H1 (cell line): ENCODE measurements around the gene CLEC18C. TPM values are rescaled to one million over a fixed set of nuclear protein-coding genes. Genes with fewer than 3 reads are reported as not detected.
"Not testable (repeated sequence)": the region's sequence is repeated elsewhere in the genome, so short reads cannot be mapped to it uniquely, and the experiment has no call there.

Experiments
- CTCF ChIA-PET: fragments of 300-600 bp; sonication (Branson Sonifier 250); formaldehyde crosslinking; loops from one replicate; lab custom pipeline; 2021; ENCODE audit not compliant: partially characterized antibody; lab: Charles Lee
- POLR2A ChIA-PET: fragments of 300-600 bp; sonication (Branson Sonifier 250); formaldehyde crosslinking; loops from one replicate; lab custom pipeline; 2021; ENCODE audit warnings: inconsistent platforms; ENCODE audit not compliant: partially characterized antibody; lab: Charles Lee
- DNase-seq, 2 experiments: peaks; one replicate each; pipeline versions ENCODE4 v3.0.0 to v3.0.0-alpha.2; 2010 to 2022; ENCODE audit warnings: low spot score in 2 of 2, low read depth in 1 of 2, mixed read lengths in 1 of 2
- FAIRE-seq: peaks from 2 replicates; lab custom pipeline; 2011; peaks lifted over from hg19 to GRCh38; lab: Jason Lieb, UNC
- H2AFZ ChIP-seq: 2 replicates; pipeline ENCODE4 v1.8.1; 2012; ENCODE audit warnings: low read length, inconsistent platforms
- H2AK5ac ChIP-seq: 2 replicates; pipeline ENCODE4 v1.6.1; 2013; ENCODE audit warnings: low read depth, low read length
- H2BK120ac ChIP-seq: replicated peaks from 2 replicates; pipeline ENCODE3; 2013; ENCODE audit warnings: low read depth, low read length, inconsistent platforms
- H2BK12ac ChIP-seq: 2 replicates; pipeline ENCODE4 v1.6.1; 2013; ENCODE audit warnings: low read depth, low read length
- H2BK15ac ChIP-seq: 2 replicates; pipeline ENCODE4 v1.6.1; 2013; ENCODE audit warnings: low read length
- H2BK20ac ChIP-seq: 2 replicates; pipeline ENCODE4 v1.6.1; 2013; ENCODE audit warnings: low read length
- H2BK5ac ChIP-seq: 2 replicates; pipeline ENCODE4 v1.6.1; 2013; ENCODE audit warnings: low read depth, low read length
- H3K14ac ChIP-seq: 2 replicates; pipeline ENCODE4 v1.6.1; 2013; ENCODE audit warnings: inconsistent platforms; ENCODE audit not compliant: insufficient read length
- H3K18ac ChIP-seq: 2 replicates; pipeline ENCODE4 v1.6.1; 2013; ENCODE audit warnings: low read length; ENCODE audit errors: extremely low read depth
- H3K23ac ChIP-seq: 2 replicates; pipeline ENCODE4 v1.6.1; 2013; ENCODE audit warnings: inconsistent platforms; ENCODE audit not compliant: insufficient read length
- H3K23me2 ChIP-seq: 2 replicates; pipeline ENCODE4 v1.6.1; 2013; ENCODE audit warnings: low read depth, low read length
- H3K27ac ChIP-seq: 2 replicates; pipeline ENCODE4 v1.6.1; 2011; ENCODE audit warnings: low read depth, low read length, inconsistent platforms
- H3K27me3 ChIP-seq, 4 experiments: replicated peaks in 1 of 4; 1 replicate in 1 of 4; 2 replicates in 3 of 4; pipeline versions ENCODE4 v1.6.1 to v1.8.1; 2011 to 2013; ENCODE audit warnings: low read length in 3 of 4, mild to moderate bottlenecking in 3 of 4, inconsistent platforms in 2 of 4, mixed read lengths in 2 of 4, moderate library complexity in 1 of 4; ENCODE audit not compliant: control insufficient read depth in 3 of 4, insufficient read depth in 3 of 4; ENCODE audit errors: extremely low read depth in 1 of 4
- H3K36me3 ChIP-seq, 4 experiments: 2 replicates each; pipeline versions ENCODE4 v1.6.1 to v1.8.1; 2011 to 2013; ENCODE audit warnings: mild to moderate bottlenecking in 4 of 4, low read length in 3 of 4, moderate library complexity in 2 of 4, control low read depth in 1 of 4, inconsistent platforms in 1 of 4; ENCODE audit not compliant: insufficient read depth in 4 of 4, control insufficient read depth in 2 of 4
- H3K4ac ChIP-seq: replicated peaks from 2 replicates; pipeline ENCODE3; 2013; ENCODE audit warnings: low read length, low read depth, mixed read lengths, inconsistent platforms; ENCODE audit not compliant: insufficient read length
- H3K4me1 ChIP-seq, 4 experiments: replicated peaks in 1 of 4; 1 replicate in 1 of 4; 2 replicates in 3 of 4; pipeline versions ENCODE4 v1.6.1 to v1.8.1; 2011 to 2013; ENCODE audit warnings: low read length in 3 of 4, inconsistent platforms in 2 of 4, mixed read lengths in 1 of 4; ENCODE audit not compliant: insufficient read depth in 4 of 4, control insufficient read depth in 3 of 4
- H3K4me2 ChIP-seq, 2 experiments: 2 replicates each; pipeline versions ENCODE4 v1.6.1 to v1.8.1; 2011 to 2013; ENCODE audit warnings: low read depth in 2 of 2, low read length in 2 of 2, control low read depth in 1 of 2, inconsistent platforms in 1 of 2, mild to moderate bottlenecking in 1 of 2; ENCODE audit not compliant: insufficient read depth in 1 of 2
- H3K4me3 ChIP-seq, 4 experiments: fragments of 200-600, 300-600 bp in 1 of 4; sonication (generic), shearing (Covaris generic), sonication (Bioruptor Twin) in 1 of 4; 2 replicates each; pipeline versions ENCODE4 v1.5.1 to v1.8.1; 2011 to 2016; ENCODE audit warnings: low read length in 4 of 4, low read depth in 3 of 4, control low read depth in 2 of 4, inconsistent platforms in 2 of 4, mild to moderate bottlenecking in 2 of 4, mixed read lengths in 1 of 4, moderate library complexity in 1 of 4; ENCODE audit not compliant: insufficient read depth in 2 of 4; ENCODE audit errors: extremely low read depth in 1 of 4
- H3K56ac ChIP-seq: replicated peaks from 2 replicates; pipeline ENCODE3; 2013; ENCODE audit warnings: low read depth, mild to moderate bottlenecking, mixed read lengths, low read length, inconsistent platforms; ENCODE audit not compliant: insufficient read length
- H3K79me1 ChIP-seq: 2 replicates; pipeline ENCODE4 v1.6.1; 2013; ENCODE audit warnings: low read depth, low read length, control low read depth
- H3K79me2 ChIP-seq, 2 experiments: 2 replicates each; pipeline versions ENCODE4 v1.6.1 to v1.8.1; 2012 to 2013; ENCODE audit warnings: low read length in 2 of 2, mild to moderate bottlenecking in 2 of 2, inconsistent platforms in 1 of 2; ENCODE audit not compliant: insufficient read depth in 2 of 2, control insufficient read depth in 1 of 2
- H3K9ac ChIP-seq, 4 experiments: replicated peaks in 1 of 4; 1 replicate in 1 of 4; 2 replicates in 3 of 4; pipeline versions ENCODE4 v1.6.1 to v1.8.1; 2011 to 2013; ENCODE audit warnings: low read depth in 3 of 4, low read length in 3 of 4, control low read depth in 2 of 4, mild to moderate bottlenecking in 2 of 4, moderate library complexity in 2 of 4, inconsistent platforms in 1 of 4; ENCODE audit errors: extremely low read depth in 1 of 4
- H3K9me3 ChIP-seq, 2 experiments: 2 replicates each; pipeline versions ENCODE4 v1.6.1 to v1.8.1; 2012 to 2013; ENCODE audit warnings: mild to moderate bottlenecking in 2 of 2, moderate library complexity in 2 of 2, control low read depth in 1 of 2, inconsistent platforms in 1 of 2, low read depth in 1 of 2, low read length in 1 of 2, mixed read lengths in 1 of 2; ENCODE audit not compliant: insufficient read depth in 2 of 2
- H4K20me1 ChIP-seq, 2 experiments: replicated peaks in 1 of 2; 2 replicates each; pipeline versions ENCODE3 to v1.8.1; 2011 to 2013; ENCODE audit warnings: inconsistent platforms in 2 of 2, low read length in 2 of 2, mild to moderate bottlenecking in 1 of 2; ENCODE audit not compliant: insufficient read depth in 2 of 2, control insufficient read depth in 1 of 2
- H4K5ac ChIP-seq: 2 replicates; pipeline ENCODE4 v1.6.1; 2013; ENCODE audit warnings: low read length, low read depth, mixed read lengths, inconsistent platforms; ENCODE audit not compliant: insufficient read length
- H4K8ac ChIP-seq: 2 replicates; pipeline ENCODE4 v1.8.0; 2013; ENCODE audit warnings: mild to moderate bottlenecking, moderate library complexity, low read length, inconsistent platforms; ENCODE audit not compliant: insufficient read depth; ENCODE audit errors: extremely low read depth
- H4K91ac ChIP-seq: replicated peaks from 2 replicates; pipeline ENCODE3; 2013; ENCODE audit warnings: low read length, mixed read lengths, inconsistent platforms; ENCODE audit not compliant: insufficient read length
- WGBS, 2 experiments: shearing (Covaris generic) in 1 of 2; methylation state at CpG; one replicate each; pipeline versions ENCODE4 v1.1.6 to v1.1.7; 2013 to 2015; ENCODE audit warnings: low lambda C conversion rate in 2 of 2, mixed read lengths in 2 of 2, inconsistent platforms in 1 of 2, low coverage in 1 of 2, missing lambda C conversion rate in 1 of 2; ENCODE audit not compliant: insufficient replicate concordance in 2 of 2, insufficient coverage in 1 of 2, insufficient read length in 1 of 2; ENCODE audit errors: extremely low coverage in 1 of 2, missing lambda C conversion rate in 1 of 2; 5-methylcytosine and 5-hydroxymethylcytosine counted together
- polyA plus RNA-seq, 7 experiments: library from polyadenylated mRNA; depleted of rRNA in 3 of 7; stranded (reverse) in 5 of 7; unstranded in 2 of 7; fragments of >200 nt in 5 of 7; fragments of 200-250 nt in 2 of 7; gene quantifications; 1 replicate in 5 of 7; 2 replicates in 1 of 7; 4 replicates in 1 of 7; pipeline versions ENCODE4 v1.2.1 to v1.2.3, GENCODE V29; 2011 to 2013; ENCODE audit warnings: missing spikeins in 2 of 7, mixed read lengths in 2 of 7
- total RNA-seq: library from RNA; stranded (reverse); fragmentation: NEBNext Ultra II Directional; extraction: Animal tissue kit (Norgen Biotek cat#: 25700); gene quantifications from 2 replicates; pipeline ENCODE4 v1.2.1, GENCODE V29; 2021

The CLEC18C gene
- total and polyA plus RNA-seq, 2 of the 8 experiments (the other 6 are each of a cell fraction or from before 2014, with no cell fraction given) = 0.11 TPM; not detected in 1

DNA sequence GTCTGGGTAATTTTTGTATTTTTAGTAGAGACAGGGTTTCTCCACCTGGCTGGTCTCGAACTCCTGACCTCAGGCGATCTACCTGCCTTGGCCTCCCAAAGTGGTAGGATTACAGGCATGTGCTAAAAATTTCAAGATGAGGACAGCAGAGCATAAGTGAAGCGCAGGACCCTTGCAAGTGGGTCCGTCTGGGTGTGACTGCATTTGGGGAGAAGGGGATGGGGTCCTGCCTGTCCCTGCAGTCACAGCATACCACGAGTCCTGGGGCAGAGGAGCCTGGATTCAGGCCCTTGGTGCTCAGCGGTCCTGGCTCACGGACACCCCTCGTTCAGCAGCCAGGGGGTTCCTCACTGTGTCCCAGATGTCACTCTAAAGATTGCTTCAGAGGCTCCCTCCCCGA, 24.6 kb downstream of the CLEC18C start:
- H2BK5ac ChIP-seq, DNase-seq, H2AK5ac ChIP-seq, H3K14ac ChIP-seq, H3K4me1 ChIP-seq, H3K56ac ChIP-seq, H3K79me1 ChIP-seq, H4K20me1 ChIP-seq, H3K27me3 ChIP-seq, FAIRE-seq, H3K79me2 ChIP-seq, H3K36me3 ChIP-seq, H4K91ac ChIP-seq, H3K23me2 ChIP-seq, H2BK15ac ChIP-seq, H3K9ac ChIP-seq, CTCF ChIA-PET, H3K4ac ChIP-seq, POLR2A ChIA-PET, H3K23ac ChIP-seq, H3K9me3 ChIP-seq, H2BK20ac ChIP-seq, H3K18ac ChIP-seq, H4K8ac ChIP-seq, H2BK120ac ChIP-seq, H2BK12ac ChIP-seq, H4K5ac ChIP-seq, H3K27ac ChIP-seq, H3K4me2 ChIP-seq, H3K4me3 ChIP-seq, H2AFZ ChIP-seq: not testable (repeated sequence)
- WGBS, 2 experiments = 85% methylated on average over 9 of the region's 9 CpGs; no CpG with 5 or more reads in 1 of the 2 experiments

DNA sequence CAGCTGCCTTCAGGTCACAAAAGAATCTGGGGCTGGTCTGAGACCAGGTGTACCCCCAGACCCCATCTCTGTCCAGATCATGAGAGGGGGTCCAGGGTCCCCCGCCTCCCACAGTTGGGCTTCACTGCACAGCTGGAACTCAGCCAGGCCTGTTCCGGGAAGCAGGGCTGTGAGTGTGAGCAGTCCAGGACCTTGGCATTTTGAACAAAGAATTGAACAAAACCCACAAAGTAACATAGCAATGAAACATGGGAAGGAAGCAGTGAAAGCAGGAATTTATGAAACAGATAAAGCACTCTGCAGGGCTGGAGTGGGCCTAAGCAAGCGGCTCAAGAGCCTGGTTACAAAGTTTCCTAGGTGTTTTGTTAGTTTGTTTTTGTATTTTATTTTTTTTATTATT, 25.1 kb downstream of the CLEC18C start:
- H3K4ac ChIP-seq, H3K56ac ChIP-seq, H3K4me3 ChIP-seq, H4K8ac ChIP-seq, H2BK120ac ChIP-seq, H2BK12ac ChIP-seq, H3K23ac ChIP-seq, H3K9ac ChIP-seq, H2BK20ac ChIP-seq, H4K5ac ChIP-seq, H3K27me3 ChIP-seq, H2AK5ac ChIP-seq, H3K23me2 ChIP-seq, H3K4me2 ChIP-seq, H2BK5ac ChIP-seq, H3K79me2 ChIP-seq, H3K14ac ChIP-seq, H4K91ac ChIP-seq, H3K36me3 ChIP-seq, CTCF ChIA-PET, H3K79me1 ChIP-seq, H4K20me1 ChIP-seq, H3K18ac ChIP-seq, H3K4me1 ChIP-seq, FAIRE-seq, H3K9me3 ChIP-seq, POLR2A ChIA-PET, H2BK15ac ChIP-seq, DNase-seq, H2AFZ ChIP-seq, H3K27ac ChIP-seq: not testable (repeated sequence)
- 96% methylated on average over 3 of the region's 3 CpGs; no CpG with 5 or more reads in 1 of the 2 experiments for WGBS, 2 experiments
